ENCODE measurements around the gene RALGPS1. TPM values are rescaled to one million over a fixed set of nuclear protein-coding genes. Genes with fewer than 3 reads are reported as not detected.
A peak's percentile ranks its signal among the peaks of the same experiment; 100 is the strongest.

Gene RALGPS1
- total and polyA plus RNA-seq, 2 of the 13 experiments (the other 11 are each of a cell fraction or from before 2014, with no cell fraction given), result 3.7 to 6.5 TPM

GRCh38 chr9:127224883-127225739 lies 310.5 kb downstream of the RALGPS1 start (continued):
- no peak for TF ChIP-seq FOXO4 (CRISPR knock-in tag; conservative IDR thresholded peaks at IDR 0.05)
- TF ChIP-seq TBX2 (CRISPR knock-in tag; IDR thresholded peaks at IDR 0.05; ENCODE audit: borderline replicate concordance), result no peak
- TF ChIP-seq RBM39 (IDR thresholded peaks at IDR 0.05; ENCODE audit: low read depth, low read length, poor library complexity, severe bottlenecking), result no peak
- no peak for TF ChIP-seq ZBTB43 (CRISPR knock-in tag; conservative IDR thresholded peaks at IDR 0.05)
- TF ChIP-seq TFDP1 (CRISPR knock-in tag; IDR thresholded peaks at IDR 0.05; ENCODE audit: borderline replicate concordance), result peak; percentile 44; the same call in 1 of the 2 replicates
- no peak for TF ChIP-seq GTF3A (CRISPR knock-in tag; conservative IDR thresholded peaks at IDR 0.05)
- TF ChIP-seq ZNF782 (CRISPR knock-in tag; IDR thresholded peaks at IDR 0.05; ENCODE audit: borderline replicate concordance), result no peak
- TF ChIP-seq NKX3-1 (CRISPR knock-in tag; IDR thresholded peaks at IDR 0.05), result no peak
- TF ChIP-seq MYC (CRISPR knock-in tag; IDR thresholded peaks at IDR 0.05; ENCODE audit: borderline replicate concordance), result peak; percentile 60; the same call in 1 of the 2 replicates
- no peak for TF ChIP-seq CREB3 (CRISPR knock-in tag; IDR thresholded peaks at IDR 0.05)
- TF ChIP-seq GABPA (IDR thresholded peaks at IDR 0.05; ENCODE audit: low read depth, low read length), result no peak
- TF ChIP-seq GABPA (CRISPR knock-in tag; IDR thresholded peaks at IDR 0.05; ENCODE audit: low read depth), result no peak
- no peak for TF ChIP-seq ZFP36 (IDR thresholded peaks at IDR 0.05; ENCODE audit: borderline replicate concordance, low read depth, low read length, partially characterized antibody)
- no peak for TF ChIP-seq ZNF44 (CRISPR knock-in tag; IDR thresholded peaks at IDR 0.05)
- TF ChIP-seq TAF1 (CRISPR knock-in tag; IDR thresholded peaks at IDR 0.05), result peak; percentile 12; the same call in 1 of the 2 replicates
- TF ChIP-seq FOXK2 (IDR thresholded peaks at IDR 0.05), result no peak
- TF ChIP-seq MAFG (CRISPR knock-in tag; IDR thresholded peaks at IDR 0.05), result no peak
- TF ChIP-seq CTCF (CRISPR knock-in tag; IDR thresholded peaks at IDR 0.05), result peak; percentile 11; the same call in 1 of the 2 replicates
- peak; percentile 84 for TF ChIP-seq MAX (IDR thresholded peaks at IDR 0.05)
- no peak for TF ChIP-seq SMYD3 (CRISPR knock-in tag; IDR thresholded peaks at IDR 0.05)
- TF ChIP-seq PRPF4 (IDR thresholded peaks at IDR 0.05; ENCODE audit: low read depth, low read length, poor library complexity, severe bottlenecking), result no peak

Data from HepG2 (cell line).